Measurements from ENCODE around the gene MFNG.
"Not testable (repeated sequence)": the region's sequence is repeated elsewhere in the genome, so short reads cannot be mapped to it uniquely, and the experiment has no call there.

The MFNG gene, protein sequence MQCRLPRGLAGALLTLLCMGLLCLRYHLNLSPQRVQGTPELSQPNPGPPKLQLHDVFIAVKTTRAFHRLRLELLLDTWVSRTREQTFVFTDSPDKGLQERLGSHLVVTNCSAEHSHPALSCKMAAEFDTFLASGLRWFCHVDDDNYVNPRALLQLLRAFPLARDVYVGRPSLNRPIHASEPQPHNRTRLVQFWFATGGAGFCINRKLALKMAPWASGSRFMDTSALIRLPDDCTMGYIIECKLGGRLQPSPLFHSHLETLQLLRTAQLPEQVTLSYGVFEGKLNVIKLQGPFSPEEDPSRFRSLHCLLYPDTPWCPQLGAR

DNA sequence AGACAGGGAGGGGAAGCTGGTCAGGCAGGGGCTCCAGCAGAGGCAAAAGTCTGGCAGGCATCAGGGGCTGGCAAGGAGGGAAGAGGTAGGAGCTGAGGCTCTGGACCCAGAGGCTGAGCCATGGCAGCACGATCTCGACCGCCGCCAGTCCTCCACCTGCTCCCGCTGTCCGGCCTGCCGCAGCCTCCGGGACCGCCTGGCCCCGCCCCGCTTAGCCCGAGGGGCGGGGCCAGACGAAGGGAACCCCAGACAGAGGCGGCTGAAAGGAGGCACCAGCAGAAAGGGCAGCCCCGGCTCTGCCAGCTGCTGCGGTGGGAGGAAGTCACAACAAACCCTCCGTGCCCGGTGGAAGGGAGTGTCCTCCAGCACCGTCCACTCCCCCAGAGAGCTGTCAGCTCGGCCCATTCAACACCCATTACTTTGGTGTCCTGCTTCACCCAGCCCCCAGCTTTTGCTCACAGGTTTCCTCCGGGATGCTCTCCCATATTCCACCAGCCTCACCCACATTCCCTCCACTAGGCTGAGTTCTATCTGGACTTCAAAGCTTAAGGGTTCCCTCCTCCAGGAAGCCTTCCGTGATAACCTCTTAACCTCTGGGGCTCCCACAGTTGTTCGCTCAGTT lies at the start of gene MFNG:
Gene MFNG, minus strand, starts transcription at position 161 of the 622 bp plus-strand sequence. CDS start 207 bp downstream, outside the sequence.
- peak; percentile 19 for DNase-seq

DNA sequence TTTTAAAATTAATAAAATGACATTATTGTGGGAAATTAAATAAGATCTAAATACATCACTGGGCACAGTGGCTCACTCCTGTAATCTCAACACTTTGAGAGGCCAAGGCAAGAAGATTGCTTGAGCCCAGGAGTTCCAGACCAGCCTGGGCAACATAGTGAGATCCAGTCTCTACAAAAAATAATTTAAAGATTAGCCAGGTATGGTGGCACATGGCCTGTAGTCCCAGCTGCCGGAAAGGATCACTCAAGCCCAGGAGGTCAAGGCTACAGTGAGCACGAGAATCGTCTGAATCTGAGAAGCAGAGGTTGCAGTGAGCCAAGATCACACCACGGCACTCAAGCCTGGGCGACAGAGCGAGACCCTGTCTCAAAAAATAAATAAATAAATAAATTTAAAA lies 49.0 kb upstream of the MFNG start:
- DNase-seq = no peak

DNA sequence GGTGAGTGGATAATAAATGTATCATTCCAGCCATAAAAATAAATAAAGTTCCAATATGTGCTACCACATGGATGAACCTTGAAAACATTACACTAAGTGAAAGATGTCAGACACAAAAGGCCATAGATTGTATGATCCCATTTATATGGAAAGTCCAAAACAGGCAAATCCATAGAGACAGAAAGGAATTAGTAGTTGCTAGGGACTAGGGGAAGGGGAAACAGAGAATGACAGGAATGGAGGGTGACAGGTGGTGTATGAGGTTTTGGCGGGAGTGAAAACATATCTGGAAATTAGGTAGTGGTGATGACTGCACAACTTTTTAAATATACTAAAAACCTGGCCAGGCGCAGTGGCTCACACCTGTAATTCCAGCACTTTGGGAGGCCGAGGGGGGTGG lies 48.3 kb upstream of the MFNG start:
- DNase-seq = no peak

DNA sequence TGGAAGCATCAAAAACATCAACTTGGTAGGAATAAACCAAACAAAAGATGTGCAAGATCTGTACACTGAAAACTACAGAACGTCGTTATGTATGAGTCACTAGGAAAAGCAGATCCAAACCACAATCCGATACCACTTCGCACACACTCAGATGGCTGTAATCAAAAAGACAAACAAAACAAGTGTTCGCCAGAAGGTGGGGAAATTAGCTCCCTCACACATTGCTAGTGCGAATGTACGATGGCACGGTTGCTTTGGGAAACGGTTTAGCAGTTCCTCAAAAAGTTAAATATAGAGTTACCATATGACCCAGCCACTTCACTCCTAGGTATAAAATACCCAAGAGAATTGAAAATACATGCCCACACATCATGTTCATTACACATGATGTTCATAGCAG lies 47.8 kb upstream of the MFNG start:
- DNase-seq = peak; percentile 1

DNA sequence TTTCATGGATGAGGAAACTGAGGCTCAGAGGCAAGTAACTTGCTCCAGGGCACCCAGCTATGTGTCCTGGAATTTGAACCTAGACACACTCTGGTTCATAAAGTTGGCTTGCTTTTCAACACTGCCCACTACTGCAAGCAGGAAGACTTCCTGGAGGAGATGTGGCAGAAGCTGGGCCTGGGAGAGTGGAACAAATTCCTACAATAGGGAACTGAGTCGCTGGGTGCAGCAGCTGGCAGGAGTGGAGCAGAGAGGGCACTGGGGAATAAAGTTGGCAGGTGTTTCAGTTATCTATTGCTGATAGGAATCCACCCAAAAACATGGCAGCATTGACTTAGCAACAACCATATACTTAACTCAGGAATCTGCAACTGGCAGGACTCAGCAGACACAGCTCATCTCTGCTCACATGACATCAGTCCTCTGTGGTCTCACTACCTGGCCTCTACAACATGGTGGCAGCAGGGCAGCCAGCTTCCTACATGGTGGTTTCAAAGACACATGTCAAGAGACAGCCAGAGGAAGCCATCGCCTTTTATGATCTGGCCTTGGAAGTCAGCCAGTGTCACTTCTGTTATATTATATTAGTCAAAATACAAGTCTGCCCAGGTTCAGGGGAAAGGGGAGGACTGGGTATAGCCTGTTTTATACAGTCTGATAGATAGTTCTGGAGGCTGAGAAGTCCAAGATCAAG lies 43.6 kb upstream of the MFNG start:
- DNase-seq = no peak

DNA sequence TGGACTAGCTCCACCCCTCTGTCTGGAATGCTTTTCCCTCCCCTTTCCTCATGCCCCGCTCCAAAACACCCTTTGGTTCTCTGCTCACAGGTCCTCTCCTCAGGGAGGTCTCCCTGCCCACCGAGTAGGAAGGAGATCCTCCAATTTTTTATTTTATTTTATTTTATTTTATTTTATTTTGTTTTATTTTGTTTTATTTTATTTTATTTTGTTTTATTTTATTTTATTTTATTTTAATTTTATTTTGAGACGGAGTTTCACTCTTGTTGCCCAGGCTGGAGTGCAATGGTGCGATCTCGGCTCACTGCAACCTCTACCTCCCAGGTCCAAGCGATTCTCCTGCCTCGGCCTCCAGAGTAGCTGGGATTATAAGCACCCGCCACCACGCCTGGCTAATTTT lies 41.8 kb upstream of the MFNG start:
- DNase-seq = not testable (repeated sequence)

DNA sequence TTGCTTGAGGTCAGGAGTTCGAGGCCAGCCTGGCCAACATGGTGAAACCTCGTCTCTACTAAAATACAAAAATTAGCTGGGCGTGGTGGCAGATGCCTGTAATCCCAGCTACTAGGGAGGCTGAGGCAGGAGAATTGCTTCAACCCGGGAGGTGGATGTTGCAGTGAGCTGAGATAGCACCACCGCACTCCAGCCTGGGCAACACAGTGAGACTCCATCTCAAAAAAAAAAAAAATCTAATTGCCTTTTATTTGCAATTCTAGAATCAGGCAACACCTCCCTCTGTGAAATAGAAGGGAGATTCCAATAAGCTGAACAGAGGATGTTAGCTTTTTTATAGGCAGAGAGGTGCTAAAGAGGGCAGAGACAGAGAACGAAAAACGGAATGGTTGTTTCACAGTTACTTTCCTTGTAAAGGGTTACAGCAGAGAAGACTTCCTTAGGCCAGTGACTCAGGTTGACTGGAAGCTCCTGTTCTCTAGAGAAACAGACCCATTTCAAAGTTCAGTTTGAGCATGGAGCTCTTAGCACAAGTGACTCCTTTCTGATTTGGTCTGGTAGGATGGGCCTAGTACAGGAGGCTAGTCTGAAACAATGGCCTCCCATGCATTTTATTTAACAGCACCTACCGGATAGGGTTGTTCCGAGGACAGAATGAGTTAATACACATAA lies 41.0 kb upstream of the MFNG start:
- not testable (repeated sequence) for DNase-seq

DNA sequence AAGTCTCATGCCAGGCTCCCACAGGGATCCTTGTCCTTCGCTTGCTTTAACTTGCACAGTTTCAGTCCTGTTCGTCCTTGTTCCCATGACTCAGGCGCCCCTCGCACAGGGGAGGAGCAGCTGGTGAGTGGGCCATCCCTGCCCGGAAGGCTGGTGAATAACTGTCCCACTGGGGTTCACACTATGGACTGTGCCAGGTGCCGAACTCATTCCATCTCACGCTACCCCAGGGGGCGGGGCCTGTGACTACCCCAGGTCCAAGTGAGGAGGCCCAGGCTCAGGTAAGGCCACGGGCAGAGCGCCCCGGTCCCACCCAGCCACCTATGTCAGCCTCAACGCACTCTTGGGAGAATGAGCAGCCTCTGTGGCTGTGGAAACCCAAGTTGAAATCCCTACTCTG lies 40.2 kb upstream of the MFNG start:
- no peak for DNase-seq

DNA sequence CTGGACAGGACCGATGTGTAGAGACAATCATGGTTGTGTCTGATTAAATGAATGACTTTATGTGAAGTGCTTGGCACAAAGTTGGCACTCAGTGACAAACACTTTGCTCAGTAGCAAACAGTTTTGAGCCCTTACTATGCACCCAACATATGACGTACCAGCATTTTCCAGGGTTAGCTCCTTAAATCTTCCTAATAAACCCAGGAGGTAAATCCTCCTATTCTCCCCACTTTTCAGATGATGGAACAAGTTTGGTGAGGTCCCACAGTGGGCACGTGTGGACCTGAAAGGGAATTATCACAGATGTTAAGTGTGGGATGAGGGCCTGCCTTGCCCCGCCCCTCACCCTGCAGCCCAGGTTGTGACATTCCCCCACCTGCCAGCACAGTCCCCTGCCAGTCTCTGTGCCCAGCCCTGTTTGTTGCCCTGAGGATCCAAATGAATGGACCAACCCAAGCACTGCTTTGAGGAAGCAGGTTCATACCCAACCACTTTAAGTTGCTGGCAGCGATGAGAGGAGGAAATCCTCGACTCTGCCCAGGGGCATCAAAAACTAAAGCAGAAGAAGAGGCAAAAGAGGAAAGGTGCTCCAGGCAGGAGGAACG lies 39.7 kb upstream of the MFNG start:
- DNase-seq = no peak

DNA sequence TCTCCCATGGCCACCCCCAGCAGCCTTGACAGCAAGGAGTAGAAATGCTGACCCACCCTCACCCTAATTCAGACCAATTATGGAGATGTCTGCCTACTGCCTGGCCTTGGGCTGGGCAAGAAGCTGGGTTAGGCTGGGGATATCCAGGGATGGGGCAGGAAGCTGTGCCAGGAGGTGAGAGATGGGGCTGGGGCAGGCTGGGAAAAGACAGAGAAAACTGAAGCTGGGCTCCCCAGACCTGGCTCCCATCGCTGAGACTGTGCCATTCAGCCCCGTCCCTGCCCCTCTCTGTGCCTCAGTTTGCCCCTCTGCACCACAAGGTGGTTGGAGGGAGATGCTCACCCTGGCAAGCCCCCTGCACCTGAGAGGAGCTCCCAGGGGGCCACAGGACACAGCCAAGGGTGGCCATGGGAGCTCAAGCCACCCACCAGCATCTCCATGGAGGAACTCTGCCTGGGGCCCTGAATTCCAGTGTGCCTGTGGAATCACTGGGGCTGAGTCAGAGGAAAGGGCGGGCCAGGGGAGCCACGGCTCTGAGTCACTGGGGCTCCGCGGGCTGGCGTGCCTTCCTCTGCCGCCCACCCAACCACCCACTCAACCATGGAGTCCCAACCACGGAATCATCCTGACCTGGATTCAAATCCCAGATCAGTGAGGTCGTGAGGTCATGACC lies 39.0 kb upstream of the MFNG start:
- no peak for DNase-seq

DNA sequence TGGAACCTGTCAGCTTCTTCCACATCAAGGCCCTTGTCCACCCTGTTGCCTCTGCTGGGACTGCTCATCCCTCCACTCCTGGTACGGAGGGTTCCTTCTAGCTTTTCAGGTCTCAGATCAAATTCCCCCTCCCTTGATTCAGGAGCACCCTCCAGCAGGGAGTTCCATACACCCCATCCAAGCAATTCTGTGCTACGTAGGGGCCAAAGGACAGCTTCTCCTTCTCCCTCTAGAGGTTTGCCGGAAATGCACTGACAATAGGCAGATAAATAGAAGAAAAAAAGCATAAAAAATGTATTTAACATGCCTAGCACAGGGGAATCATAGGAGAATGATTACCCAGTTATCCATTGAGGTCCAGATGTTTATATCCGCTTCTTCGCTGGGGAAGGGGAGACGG lies 36.3 kb upstream of the MFNG start:
- no peak for DNase-seq

DNA sequence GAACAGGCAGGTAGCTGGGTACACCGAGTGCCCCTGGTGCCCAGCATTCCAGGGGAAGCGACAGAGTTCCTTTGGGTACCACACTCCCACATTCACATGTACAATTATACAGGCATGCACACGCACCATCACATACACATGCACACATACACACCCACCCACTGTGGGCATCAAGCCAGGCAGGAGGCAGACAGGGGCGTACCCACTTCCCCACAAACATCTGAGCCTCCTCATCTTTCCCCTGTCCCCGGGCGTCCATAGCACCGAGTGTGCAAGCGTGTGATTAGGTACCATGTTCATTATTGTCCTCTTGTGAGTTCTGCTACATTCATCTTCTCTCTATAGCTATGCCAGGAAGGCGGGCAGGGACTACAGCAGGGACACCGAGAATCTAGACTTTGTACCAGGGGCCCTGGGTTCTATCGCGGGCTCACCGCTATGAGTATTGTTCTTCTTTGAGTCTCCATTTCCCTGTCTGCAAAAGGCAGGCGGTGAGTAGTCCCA lies 35.1 kb upstream of the MFNG start:
- DNase-seq = no peak

DNA sequence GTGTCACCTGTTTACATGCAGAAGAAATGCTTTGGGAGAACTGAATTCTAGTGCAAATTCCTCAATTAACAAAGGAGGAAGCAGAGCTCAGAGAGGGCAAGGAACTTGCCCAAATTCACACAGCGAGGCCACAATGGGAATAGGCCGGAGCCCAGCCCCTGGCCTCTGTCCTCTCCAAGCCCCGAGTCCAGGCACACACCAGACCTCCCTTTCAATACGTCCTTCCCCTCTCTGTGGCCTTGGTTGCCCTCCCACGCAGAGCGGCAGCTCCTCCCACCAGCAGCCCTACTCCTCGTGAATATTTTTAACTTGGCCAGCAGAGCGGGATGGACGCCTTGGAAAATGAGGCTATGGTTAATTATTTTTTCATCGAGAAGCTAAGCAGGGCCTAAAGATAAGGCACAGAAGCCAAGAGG lies 34.6 kb upstream of the MFNG start:
- DNase-seq = no peak

DNA sequence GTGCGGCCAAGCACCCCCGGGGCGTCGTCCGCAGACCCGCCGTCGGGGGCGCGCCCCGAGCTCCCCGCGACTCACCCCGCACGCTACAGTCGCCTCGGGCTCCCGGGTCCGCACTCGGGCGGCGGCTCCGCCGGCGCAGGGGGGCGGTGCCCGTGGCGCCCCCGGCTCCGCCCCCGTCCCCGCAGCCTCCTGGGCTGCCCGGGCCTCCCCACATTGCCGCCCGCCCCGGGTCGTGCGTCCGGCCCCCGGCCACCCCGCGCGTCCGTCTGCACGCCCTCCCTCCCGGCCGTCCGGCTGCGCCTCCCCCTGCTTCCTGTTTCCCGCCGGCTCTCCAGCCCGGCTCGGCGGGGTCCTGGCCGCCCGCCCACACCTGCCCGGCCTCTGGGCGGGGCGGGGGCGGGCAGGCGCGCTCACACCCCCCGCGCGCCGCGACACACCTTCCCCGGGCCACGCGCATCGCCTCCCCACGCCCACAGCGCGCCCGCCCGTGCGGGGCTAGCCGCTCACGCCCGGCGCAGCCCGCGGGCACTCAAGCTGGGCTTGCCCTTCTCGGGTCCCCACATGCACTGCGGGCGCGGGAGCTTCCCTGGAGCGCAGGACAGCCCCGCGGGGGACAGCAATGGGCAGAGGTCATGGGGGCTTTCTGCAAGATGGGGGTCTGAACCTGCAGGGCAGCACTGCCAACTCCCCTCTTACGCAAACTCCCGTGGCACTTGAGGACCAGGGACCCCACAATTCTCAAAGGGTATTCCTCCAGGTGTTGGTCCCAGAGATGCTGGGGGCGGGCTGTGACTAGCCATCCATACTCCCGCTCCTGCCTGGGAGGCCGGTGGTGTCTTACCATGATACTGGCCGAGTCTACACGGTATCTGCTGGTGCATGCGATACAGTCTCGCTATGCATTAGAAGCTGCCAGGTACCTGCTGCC lies 33.3 kb upstream of the MFNG start, which contains the start of gene CARD10:
Gene CARD10, minus strand, starts transcription at position 148 of the 928 bp plus-strand sequence. CDS start 215 bp downstream, outside the sequence.
- peak; percentile 6 for DNase-seq

DNA sequence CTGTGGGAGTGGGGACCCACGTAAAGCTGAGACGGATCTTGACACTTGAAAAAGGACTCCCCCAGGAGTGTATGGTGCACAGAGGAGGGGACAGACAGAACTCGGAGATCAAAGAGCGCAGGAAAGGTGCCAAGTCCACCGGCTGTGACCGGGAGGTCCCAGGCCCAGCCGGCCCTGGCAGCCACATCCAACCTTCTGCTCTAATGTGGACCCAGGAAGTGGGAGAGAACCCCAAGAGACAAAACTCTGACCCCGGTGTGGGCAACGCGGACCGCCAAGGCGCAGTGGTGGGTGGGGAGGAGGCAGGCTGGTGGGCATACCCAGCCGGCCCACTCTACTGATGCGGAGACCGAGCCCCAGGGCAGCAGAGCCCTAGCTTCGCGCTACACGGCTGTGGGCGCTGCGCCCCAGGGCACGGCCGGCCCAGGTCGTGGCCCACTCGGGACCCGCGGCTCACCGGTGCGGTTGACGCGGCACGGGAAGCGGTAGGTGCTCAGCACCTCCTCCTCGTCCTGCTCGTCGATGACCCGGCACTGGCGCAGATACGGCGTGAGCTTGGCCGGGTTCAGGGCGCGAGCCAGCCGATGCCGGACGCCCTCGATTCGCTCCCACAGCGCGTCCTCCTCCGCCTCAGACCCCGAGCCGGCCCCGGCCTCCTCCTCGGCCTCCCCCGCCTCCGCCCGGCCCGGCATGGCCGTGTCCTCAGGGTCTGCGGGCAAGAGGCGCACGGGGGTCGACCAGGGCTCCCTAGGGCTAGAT lies 32.5 kb upstream of the MFNG start:
- DNase-seq = no peak

DNA sequence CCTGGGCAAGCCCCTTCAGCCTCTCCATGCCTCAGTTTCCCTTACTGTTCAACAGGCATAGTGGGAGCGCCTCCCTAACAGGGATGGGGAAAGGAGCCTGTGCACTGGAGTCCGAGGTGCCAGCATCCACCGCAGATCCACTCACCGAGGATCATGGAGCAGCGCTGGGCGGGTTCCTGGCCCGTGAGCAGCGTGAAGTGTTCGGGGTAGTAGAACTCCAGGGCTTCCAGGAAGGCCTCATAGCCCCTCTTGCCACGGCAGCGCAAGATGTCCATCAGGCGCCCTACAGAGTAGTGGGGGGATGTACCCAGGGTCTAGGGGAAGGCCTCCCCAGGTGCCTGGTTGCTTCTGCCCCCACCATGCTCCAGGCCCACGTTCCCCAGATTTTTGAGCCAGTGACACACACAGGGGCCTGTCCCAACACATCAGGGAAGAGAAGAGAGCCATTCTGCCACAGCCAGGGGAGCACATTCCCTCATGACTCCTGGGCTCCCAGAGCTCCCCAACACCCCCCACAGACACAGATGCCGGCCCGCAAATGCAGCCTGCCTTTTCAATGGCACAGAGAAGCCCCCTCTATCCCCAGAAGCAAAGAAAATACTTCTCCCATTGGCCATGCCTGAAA lies 31.8 kb upstream of the MFNG start:
- DNase-seq = no peak

DNA sequence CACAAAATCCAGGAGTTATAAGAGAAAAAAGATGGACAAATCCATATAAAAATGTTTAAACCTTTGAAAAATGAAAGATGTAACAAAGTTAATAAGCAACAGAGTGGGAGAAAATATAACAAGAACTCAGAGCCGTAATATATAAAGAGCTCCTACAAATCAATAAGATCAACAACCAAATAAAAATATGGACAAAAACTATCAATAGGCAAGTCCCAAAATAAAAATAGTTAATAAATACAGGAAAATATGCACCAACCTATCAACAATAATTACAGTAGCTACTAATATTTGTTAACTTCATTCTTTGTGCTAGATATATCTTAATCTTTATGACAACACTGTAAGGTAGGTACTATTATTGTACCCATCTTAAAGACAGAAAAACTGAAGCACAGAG lies 30.3 kb upstream of the MFNG start:
- DNase-seq = no peak

DNA sequence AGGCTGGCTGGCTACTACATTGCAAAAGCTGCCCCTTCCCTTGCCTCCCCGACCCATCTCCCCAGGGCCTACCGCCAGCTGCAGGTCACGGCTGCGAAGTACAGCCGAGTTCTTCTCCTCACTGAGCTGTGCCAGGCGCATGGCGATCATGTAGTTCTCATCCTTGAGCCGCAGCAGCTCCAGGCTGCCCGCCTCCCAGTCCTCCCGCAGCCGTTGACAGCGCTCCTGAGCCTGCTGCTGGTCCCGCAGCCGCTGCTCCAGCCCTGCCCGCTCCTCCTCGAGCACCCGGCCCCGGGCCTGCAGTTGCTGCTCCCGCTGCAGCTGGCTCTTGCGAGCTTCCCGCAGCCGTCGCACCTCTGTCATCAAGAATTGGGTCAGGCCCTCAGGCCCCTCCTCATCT lies 29.7 kb upstream of the MFNG start:
- DNase-seq = no peak

DNA sequence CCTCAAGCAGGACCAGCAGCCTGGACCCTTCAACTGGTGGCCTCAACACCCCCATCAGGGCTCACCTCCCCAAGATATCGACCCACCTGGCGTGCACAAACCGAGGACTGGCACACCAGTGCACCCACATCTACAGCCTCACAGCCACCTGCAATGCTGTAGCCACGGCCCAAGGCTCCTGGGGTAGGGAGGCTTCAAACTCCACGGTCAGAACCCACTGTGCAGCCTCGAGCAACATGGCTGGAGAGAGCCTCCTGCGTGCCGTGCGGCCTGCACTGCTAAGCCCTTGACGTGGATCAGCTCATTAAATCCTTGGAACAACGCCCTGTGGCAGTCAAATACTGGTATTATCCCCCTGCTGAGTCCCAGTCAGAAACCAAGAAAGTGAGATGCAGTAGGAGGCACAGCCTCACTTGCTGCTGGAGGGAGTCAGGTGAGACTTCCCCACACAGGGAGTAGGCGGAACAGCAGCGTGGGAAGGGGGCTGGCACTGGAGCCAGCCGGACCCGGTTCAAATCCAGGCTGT lies 28.4 kb upstream of the MFNG start:
- DNase-seq = no peak

Measured in NCI-H774 (cell line).